ENCODE measurements around the gene DIPK1C.

The DIPK1C gene

DNA sequence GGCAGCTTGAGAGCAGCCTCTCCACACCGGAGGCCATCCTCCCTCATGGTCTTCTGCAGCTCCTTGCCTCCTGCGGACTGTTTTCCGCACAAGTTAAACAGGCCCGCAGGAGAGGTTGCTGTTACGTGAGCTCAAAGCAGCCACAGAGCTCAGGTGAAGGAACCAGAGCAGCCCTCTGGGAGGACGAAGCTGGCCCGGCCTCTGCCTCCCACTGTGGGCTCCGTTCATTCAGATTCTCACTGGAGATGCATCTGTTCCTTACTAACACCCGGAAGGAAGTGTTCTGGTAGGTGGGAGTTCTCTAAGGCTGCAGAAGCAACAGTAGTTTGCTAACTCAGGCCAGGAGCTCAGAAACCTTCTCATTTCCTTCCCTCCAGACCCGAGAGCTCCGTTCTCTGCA is 10.9 kb downstream of the DIPK1C start:
- TF ChIP-seq, protein P1, sequence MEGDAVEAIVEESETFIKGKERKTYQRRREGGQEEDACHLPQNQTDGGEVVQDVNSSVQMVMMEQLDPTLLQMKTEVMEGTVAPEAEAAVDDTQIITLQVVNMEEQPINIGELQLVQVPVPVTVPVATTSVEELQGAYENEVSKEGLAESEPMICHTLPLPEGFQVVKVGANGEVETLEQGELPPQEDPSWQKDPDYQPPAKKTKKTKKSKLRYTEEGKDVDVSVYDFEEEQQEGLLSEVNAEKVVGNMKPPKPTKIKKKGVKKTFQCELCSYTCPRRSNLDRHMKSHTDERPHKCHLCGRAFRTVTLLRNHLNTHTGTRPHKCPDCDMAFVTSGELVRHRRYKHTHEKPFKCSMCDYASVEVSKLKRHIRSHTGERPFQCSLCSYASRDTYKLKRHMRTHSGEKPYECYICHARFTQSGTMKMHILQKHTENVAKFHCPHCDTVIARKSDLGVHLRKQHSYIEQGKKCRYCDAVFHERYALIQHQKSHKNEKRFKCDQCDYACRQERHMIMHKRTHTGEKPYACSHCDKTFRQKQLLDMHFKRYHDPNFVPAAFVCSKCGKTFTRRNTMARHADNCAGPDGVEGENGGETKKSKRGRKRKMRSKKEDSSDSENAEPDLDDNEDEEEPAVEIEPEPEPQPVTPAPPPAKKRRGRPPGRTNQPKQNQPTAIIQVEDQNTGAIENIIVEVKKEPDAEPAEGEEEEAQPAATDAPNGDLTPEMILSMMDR (IDR thresholded peaks at IDR 0.05; ENCODE audit: insufficient read depth, low read depth, low read length, missing control alignments): no peak
- no peak for DNase-seq (ENCODE audit: low read depth)
- H3K4me3 ChIP-seq (ENCODE audit: low read depth, low read length): no peak overlapping the region

DNA sequence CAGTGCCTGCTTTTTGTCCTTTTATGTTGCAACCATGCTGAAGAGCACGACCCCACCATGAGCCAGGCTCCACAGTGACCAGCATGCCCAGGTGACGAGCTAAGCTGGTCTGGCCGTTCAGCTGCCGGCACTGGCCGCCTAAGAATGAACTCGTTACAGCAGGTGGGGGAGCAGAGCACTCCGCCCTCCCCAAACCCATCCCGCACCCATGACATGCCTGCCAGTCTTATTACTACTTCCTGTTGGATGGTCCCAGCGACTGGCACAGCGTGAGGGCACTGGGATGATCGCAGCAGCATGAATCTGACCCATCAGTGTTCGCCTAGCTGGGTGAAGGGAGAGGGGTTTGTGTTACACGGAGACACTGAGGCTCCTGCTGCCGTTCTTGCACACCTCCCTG is 11.5 kb downstream of the DIPK1C start:
- TF ChIP-seq, protein P1 (IDR thresholded peaks at IDR 0.05; ENCODE audit: insufficient read depth, low read depth, low read length, missing control alignments): no peak
- H3K4me3 ChIP-seq (ENCODE audit: low read depth, low read length): no peak overlapping the region
- no peak for DNase-seq (ENCODE audit: low read depth)

DNA sequence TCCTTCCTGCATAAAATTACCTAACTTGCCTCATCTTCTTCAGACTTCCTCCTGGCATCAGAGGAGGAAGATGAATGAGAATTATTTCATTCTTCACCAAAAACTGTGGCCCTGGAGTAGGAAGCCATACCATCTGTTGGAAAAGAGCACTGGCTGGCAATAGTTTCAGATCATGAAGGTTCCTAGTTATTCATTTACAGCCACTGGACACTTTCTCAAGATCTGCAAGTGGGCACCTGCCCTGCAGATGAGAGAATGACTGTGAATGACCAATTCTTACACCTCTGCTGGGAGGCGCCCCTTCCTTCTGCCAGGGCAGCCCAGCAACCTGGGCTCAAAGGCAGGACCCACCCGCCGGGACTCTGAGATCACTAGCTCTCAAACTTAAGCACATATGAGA is 13.0 kb downstream of the DIPK1C start:
- DNase-seq (ENCODE audit: low read depth): no peak
- TF ChIP-seq, protein P1 (IDR thresholded peaks at IDR 0.05; ENCODE audit: insufficient read depth, low read depth, low read length, missing control alignments): no peak
- H3K4me3 ChIP-seq (ENCODE audit: low read depth, low read length): no peak overlapping the region

DNA sequence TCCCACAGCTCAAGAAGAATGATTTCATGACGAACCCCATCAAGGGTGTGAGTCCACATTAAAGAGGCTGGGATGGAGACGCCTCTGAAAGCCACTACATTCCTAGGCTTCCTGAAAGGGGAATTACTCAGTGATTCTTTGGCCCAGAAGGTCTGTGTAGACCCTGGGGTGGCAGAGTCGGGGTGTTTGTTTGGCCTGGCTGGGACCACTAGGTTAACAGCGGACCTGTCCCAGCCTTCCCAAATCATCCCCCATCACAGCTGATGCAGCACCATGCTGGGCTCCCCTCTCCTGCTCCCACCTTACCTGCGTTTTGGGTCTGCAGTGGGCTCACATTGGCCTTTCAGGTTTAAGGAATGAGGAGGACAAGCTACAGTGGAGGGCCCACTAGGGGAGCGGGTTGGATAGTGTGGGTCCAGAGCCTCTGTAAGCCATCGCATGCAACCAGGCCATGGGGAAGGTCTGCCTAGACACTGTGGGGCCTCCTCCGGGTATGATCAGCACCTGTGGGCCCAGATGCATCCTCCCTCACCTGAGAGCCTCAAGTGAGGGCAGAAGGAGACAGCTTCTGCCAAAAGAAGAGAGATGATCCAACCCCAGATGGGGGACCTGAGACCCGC is 16.2 kb downstream of the DIPK1C start:
- TF ChIP-seq, protein P1 (IDR thresholded peaks at IDR 0.05; ENCODE audit: insufficient read depth, low read depth, low read length, missing control alignments): no peak
- H3K4me3 ChIP-seq (ENCODE audit: low read depth, low read length): no peak overlapping the region
- DNase-seq (ENCODE audit: low read depth): no peak

DNA sequence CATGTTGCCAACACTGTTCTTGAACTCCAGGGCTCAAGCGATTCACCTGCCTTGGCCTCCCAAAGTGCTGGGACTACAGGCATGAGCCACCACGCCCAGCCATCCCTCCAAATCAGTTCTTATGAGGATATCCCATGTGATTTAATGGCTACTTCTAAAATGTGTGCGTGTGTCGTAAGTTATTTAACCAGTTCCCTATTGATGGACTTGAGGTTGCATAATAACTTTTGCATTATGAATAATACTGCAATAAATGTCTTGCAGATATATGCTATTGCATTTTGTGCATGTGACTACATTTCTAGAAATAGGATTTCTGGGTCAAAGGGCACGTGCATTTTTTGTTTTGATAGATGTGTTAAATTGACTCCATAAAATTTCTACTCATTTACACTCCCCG is 19.0 kb downstream of the DIPK1C start:
- no peak for DNase-seq (ENCODE audit: low read depth)
- TF ChIP-seq, protein P1 (IDR thresholded peaks at IDR 0.05; ENCODE audit: insufficient read depth, low read depth, low read length, missing control alignments): no peak
- H3K4me3 ChIP-seq (ENCODE audit: low read depth, low read length): no peak overlapping the region

DNA sequence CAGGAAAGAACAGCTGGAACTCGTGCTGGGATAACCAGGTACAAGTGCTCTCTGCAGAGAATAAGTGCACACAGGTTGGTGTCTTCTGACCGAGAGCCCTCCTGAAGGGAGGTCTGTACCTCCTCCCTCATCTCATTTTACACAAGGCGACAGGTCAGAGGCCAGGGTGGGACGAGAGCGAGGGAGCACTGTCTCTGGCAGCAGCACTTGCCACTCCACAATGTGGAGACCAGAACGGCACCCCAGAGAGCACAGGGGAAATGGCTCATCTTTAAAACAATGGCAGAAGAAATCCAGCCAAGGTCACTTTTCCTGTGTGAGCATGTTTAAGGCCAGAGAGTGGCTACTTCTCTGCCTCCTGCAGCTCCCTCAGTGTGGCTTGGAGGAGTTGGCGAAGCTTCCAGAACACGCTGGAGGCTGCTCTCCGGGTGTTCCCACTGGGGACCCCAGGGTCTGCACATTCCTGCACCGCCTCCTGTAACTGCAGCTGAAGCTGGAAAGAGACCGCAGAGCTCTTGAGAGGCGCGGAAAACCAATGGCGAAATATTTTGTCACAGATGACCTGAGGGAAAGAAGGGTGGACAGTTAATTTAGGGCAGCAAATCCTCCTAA is 20.8 kb downstream of the DIPK1C start:
- TF ChIP-seq, protein P1 (IDR thresholded peaks at IDR 0.05; ENCODE audit: insufficient read depth, low read depth, low read length, missing control alignments): no peak
- no peak for DNase-seq (ENCODE audit: low read depth)

DNA sequence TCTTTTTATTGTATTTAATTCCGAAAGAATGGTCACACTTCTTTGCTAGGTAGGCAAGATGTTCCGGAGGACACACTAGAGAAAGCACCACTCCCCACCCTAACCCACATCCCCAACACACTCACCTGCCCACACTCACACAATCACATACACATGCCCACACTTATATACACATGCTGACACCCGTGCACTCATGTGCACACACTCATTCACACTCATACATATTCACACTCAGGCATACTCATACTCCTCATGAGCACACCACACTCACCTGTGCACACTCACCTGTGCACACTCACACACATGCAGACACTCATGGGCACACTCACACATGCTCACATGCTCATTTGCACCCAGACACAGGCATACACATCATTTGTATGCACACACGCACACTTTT is 21.4 kb downstream of the DIPK1C start:
- H3K4me3 ChIP-seq (ENCODE audit: low read depth, low read length): no peak overlapping the region
- no peak for DNase-seq (ENCODE audit: low read depth)

More for the DNA sequence above, 20.8 kb downstream of the DIPK1C start:
- no peak overlapping the region for H3K4me3 ChIP-seq (ENCODE audit: low read depth, low read length)

More for the DNA sequence above, 21.4 kb downstream of the DIPK1C start:
- TF ChIP-seq, protein P1 (IDR thresholded peaks at IDR 0.05; ENCODE audit: insufficient read depth, low read depth, low read length, missing control alignments): no peak

Data from GM12865 (cell line).